ENCODE results near the gene EN1.

GRCh38 chr2:118834901-118835745, 12.3 kb downstream of the EN1 start:
- TF ChIP-seq CTCF (conservative IDR thresholded peaks at IDR 0.05; ENCODE audit: low read length), result no peak
- TF ChIP-seq EZH2phosphoT487 (IDR thresholded peaks at IDR 0.05; ENCODE audit: borderline replicate concordance), result no peak

All from Loucy (cell line).